ENCODE measurements around the gene COG3.

Gene COG3

GRCh38 chr13:45518525-45519245 lies 53.9 kb downstream of the COG3 start:
- Histone ChIP-seq H3K4me2 (ENCODE audit: low read depth, low read length, poor library complexity, severe bottlenecking) (no peak overlapping the region), H3K4me3 (ENCODE audit: insufficient read depth, low read length, poor library complexity, severe bottlenecking) (no peak overlapping the region), H3K9ac (ENCODE audit: low read length) (no peak overlapping the region), H3K27me3 (ENCODE audit: low read length) (no peaks in the 10 kb centered on the region), H3K9me2 (replicated peaks; ENCODE audit: insufficient read depth, low read length) (no peaks in the 10 kb centered on the region), H3K27ac (ENCODE audit: low read depth, low read length) (no peak overlapping the region), H4K20me1 (ENCODE audit: low read depth, low read length) (no peaks in the 10 kb centered on the region), H2AFZ (ENCODE audit: low read depth, low read length, severe bottlenecking) (no peak overlapping the region), H3F3A (ENCODE audit: insufficient read depth) (no peaks in the 10 kb centered on the region), H3K36me3 (ENCODE audit: low read length) (peaks cover 24% of the 10 kb centered on the region), H3K79me2 (ENCODE audit: insufficient read depth, low read length) (no peaks in the 10 kb centered on the region), H3K9me3 (ENCODE audit: insufficient read depth, low read length) (no peaks in the 10 kb centered on the region)
- no peak for TF ChIP-seq EZH2phosphoT487 (conservative IDR thresholded peaks at IDR 0.05; ENCODE audit: low read length)
- no peak for TF ChIP-seq CTCF (IDR thresholded peaks at IDR 0.05; ENCODE audit: insufficient read depth, low read length, poor library complexity, severe bottlenecking)

- no peaks in the 10 kb centered on the region for H3F3A ChIP-seq (ENCODE audit: insufficient read depth)
- no peak for TF ChIP-seq EZH2phosphoT487 (conservative IDR thresholded peaks at IDR 0.05; ENCODE audit: low read length)
- TF ChIP-seq CTCF (IDR thresholded peaks at IDR 0.05; ENCODE audit: insufficient read depth, low read length, poor library complexity, severe bottlenecking): no peak
- no peaks in the 10 kb centered on the region for H3K79me2 ChIP-seq (ENCODE audit: insufficient read depth, low read length)
- no peaks in the 10 kb centered on the region for H3K9me2 ChIP-seq (replicated peaks; ENCODE audit: insufficient read depth, low read length)
- no peaks in the 10 kb centered on the region for H4K20me1 ChIP-seq (ENCODE audit: low read depth, low read length)
- no peak overlapping the region for H3K4me2 ChIP-seq (ENCODE audit: low read depth, low read length, poor library complexity, severe bottlenecking)
- H3K36me3 ChIP-seq (ENCODE audit: low read length): peaks cover 24% of the 10 kb centered on the region
- no peak overlapping the region for H3K4me3 ChIP-seq (ENCODE audit: insufficient read depth, low read length, poor library complexity, severe bottlenecking)
- no peaks in the 10 kb centered on the region for H3K9me3 ChIP-seq (ENCODE audit: insufficient read depth, low read length)
- no peak overlapping the region for H2AFZ ChIP-seq (ENCODE audit: low read depth, low read length, severe bottlenecking)
- no peaks in the 10 kb centered on the region for H3K27me3 ChIP-seq (ENCODE audit: low read length)
- no peak overlapping the region for H3K9ac ChIP-seq (ENCODE audit: low read length)
- no peak overlapping the region for H3K27ac ChIP-seq (ENCODE audit: low read depth, low read length)
Observed at GRCh38 chr13:45519493-45519892, 54.8 kb downstream of the COG3 start.

- Histone ChIP-seq H3K9me3 (ENCODE audit: insufficient read depth, low read length) (no peaks in the 10 kb centered on the region), H3K9ac (ENCODE audit: low read length) (no peak overlapping the region), H2AFZ (ENCODE audit: low read depth, low read length, severe bottlenecking) (no peak overlapping the region), H3K4me2 (ENCODE audit: low read depth, low read length, poor library complexity, severe bottlenecking) (no peak overlapping the region), H3K27me3 (ENCODE audit: low read length) (no peaks in the 10 kb centered on the region), H3K4me3 (ENCODE audit: insufficient read depth, low read length, poor library complexity, severe bottlenecking) (no peak overlapping the region), H3F3A (ENCODE audit: insufficient read depth) (no peaks in the 10 kb centered on the region), H3K9me2 (replicated peaks; ENCODE audit: insufficient read depth, low read length) (no peaks in the 10 kb centered on the region), H3K79me2 (ENCODE audit: insufficient read depth, low read length) (no peaks in the 10 kb centered on the region), H3K27ac (ENCODE audit: low read depth, low read length) (no peak overlapping the region), H3K36me3 (ENCODE audit: low read length) (peaks cover 19% of the 10 kb centered on the region), H4K20me1 (ENCODE audit: low read depth, low read length) (no peaks in the 10 kb centered on the region)
- TF ChIP-seq EZH2phosphoT487 (conservative IDR thresholded peaks at IDR 0.05; ENCODE audit: low read length) (no peak), CTCF (IDR thresholded peaks at IDR 0.05; ENCODE audit: insufficient read depth, low read length, poor library complexity, severe bottlenecking) (no peak)
Observed at GRCh38 chr13:45521297-45521696, 56.6 kb downstream of the COG3 start.

Measured in SU-DHL-6 (cell line).